Trophoblast cell (in vitro differentiated cells and primary cell): ENCODE results near the gene XPO6.

Experiments
- DNase-seq, 2 donors: peaks; one replicate each; pipeline ENCODE4 v3.0.0-alpha.2; 2016
- H2AFZ ChIP-seq: 2 replicates; pipeline ENCODE4 v1.6.1; 2013; ENCODE audit warnings: low read length, moderate library complexity, mild to moderate bottlenecking; ENCODE audit not compliant: insufficient read depth, poor library complexity
- H2AK5ac ChIP-seq: 2 replicates; pipeline ENCODE4 v1.6.1; 2013; ENCODE audit warnings: mild to moderate bottlenecking, low read length
- H2BK120ac ChIP-seq: 2 replicates; pipeline ENCODE4 v1.6.1; 2013; ENCODE audit warnings: low read length, mild to moderate bottlenecking, moderate library complexity; ENCODE audit not compliant: insufficient read depth, poor library complexity
- H2BK12ac ChIP-seq: 2 replicates; pipeline ENCODE4 v1.6.1; 2013; ENCODE audit warnings: mild to moderate bottlenecking, low read length, moderate library complexity
- H2BK5ac ChIP-seq: 2 replicates; pipeline ENCODE4 v1.6.1; 2013; ENCODE audit warnings: low read length, low read depth, moderate library complexity, mild to moderate bottlenecking; ENCODE audit not compliant: poor library complexity
- H3K14ac ChIP-seq: 2 replicates; pipeline ENCODE4 v1.6.1; 2013; ENCODE audit warnings: mild to moderate bottlenecking, low read length
- H3K18ac ChIP-seq: 2 replicates; pipeline ENCODE4 v1.6.1; 2013; ENCODE audit warnings: mild to moderate bottlenecking, low read length
- H3K23ac ChIP-seq: 2 replicates; pipeline ENCODE4 v1.6.1; 2013; ENCODE audit warnings: low read length
- H3K27ac ChIP-seq: 2 replicates; pipeline ENCODE4 v1.5.1; 2013; ENCODE audit warnings: low read depth, mild to moderate bottlenecking, inconsistent platforms, low read length, moderate library complexity
- H3K27me3 ChIP-seq: 2 replicates; pipeline ENCODE4 v1.6.1; 2013; ENCODE audit warnings: inconsistent platforms, mild to moderate bottlenecking, low read length, moderate library complexity; ENCODE audit not compliant: insufficient read depth
- H3K36me3 ChIP-seq, 2 experiments: 1 replicate in 1 of 2; 2 replicates in 1 of 2; pipeline ENCODE4 v1.6.1; 2013; ENCODE audit warnings: low read length in 2 of 2, mild to moderate bottlenecking in 2 of 2, moderate library complexity in 1 of 2; ENCODE audit not compliant: insufficient read depth in 2 of 2, control insufficient read depth in 1 of 2
- H3K4ac ChIP-seq: 2 replicates; pipeline ENCODE4 v1.6.1; 2013; ENCODE audit warnings: low read depth, mild to moderate bottlenecking, low read length, moderate library complexity
- H3K4me1 ChIP-seq, 2 experiments: 1 replicate in 1 of 2; 2 replicates in 1 of 2; pipeline ENCODE4 v1.6.1; 2013; ENCODE audit warnings: low read length in 2 of 2, mild to moderate bottlenecking in 2 of 2, moderate library complexity in 1 of 2; ENCODE audit not compliant: insufficient read depth in 2 of 2, control insufficient read depth in 1 of 2
- H3K4me2 ChIP-seq: 2 replicates; pipeline ENCODE4 v1.6.1; 2013; ENCODE audit warnings: inconsistent platforms, mild to moderate bottlenecking, low read length, moderate library complexity
- H3K4me3 ChIP-seq: 2 replicates; pipeline ENCODE4 v1.5.1; 2013; ENCODE audit warnings: mild to moderate bottlenecking, low read depth, low read length, inconsistent platforms
- H3K79me1 ChIP-seq: one replicate; pipeline ENCODE4 v1.6.1; 2013; ENCODE audit warnings: low read length
- H3K79me2 ChIP-seq: 2 replicates; pipeline ENCODE4 v1.6.1; 2013; ENCODE audit warnings: low read length, mild to moderate bottlenecking; ENCODE audit not compliant: control insufficient read depth, insufficient read depth, poor library complexity
- H3K9ac ChIP-seq: 2 replicates; pipeline ENCODE4 v1.6.1; 2013; ENCODE audit warnings: mild to moderate bottlenecking, low read length
- H3K9me3 ChIP-seq: 2 replicates; pipeline ENCODE4 v1.6.1; 2013; ENCODE audit warnings: low read depth, mild to moderate bottlenecking, control low read depth, inconsistent platforms, low read length; ENCODE audit not compliant: insufficient read depth
- H4K12ac ChIP-seq: 2 replicates; pipeline ENCODE4 v1.6.1; 2013; ENCODE audit warnings: low read depth, mild to moderate bottlenecking, low read length, moderate library complexity
- H4K8ac ChIP-seq: 2 replicates; pipeline ENCODE4 v1.6.1; 2013; ENCODE audit warnings: low read depth, mild to moderate bottlenecking, low read length, moderate library complexity
- H4K91ac ChIP-seq: one replicate; pipeline ENCODE4 v1.6.1; 2013; ENCODE audit warnings: low read depth, mild to moderate bottlenecking, low read length, moderate library complexity
- WGBS: extraction: QIAGEN DNeasy Blood & Tissue Kit; methylation state at CpG from one replicate; pipeline ENCODE4 v1.1.7; 2013; ENCODE audit warnings: missing lambda C conversion rate; ENCODE audit not compliant: insufficient read length, insufficient coverage; ENCODE audit errors: extremely low coverage; 5-methylcytosine and 5-hydroxymethylcytosine counted together

Gene XPO6

DNA sequence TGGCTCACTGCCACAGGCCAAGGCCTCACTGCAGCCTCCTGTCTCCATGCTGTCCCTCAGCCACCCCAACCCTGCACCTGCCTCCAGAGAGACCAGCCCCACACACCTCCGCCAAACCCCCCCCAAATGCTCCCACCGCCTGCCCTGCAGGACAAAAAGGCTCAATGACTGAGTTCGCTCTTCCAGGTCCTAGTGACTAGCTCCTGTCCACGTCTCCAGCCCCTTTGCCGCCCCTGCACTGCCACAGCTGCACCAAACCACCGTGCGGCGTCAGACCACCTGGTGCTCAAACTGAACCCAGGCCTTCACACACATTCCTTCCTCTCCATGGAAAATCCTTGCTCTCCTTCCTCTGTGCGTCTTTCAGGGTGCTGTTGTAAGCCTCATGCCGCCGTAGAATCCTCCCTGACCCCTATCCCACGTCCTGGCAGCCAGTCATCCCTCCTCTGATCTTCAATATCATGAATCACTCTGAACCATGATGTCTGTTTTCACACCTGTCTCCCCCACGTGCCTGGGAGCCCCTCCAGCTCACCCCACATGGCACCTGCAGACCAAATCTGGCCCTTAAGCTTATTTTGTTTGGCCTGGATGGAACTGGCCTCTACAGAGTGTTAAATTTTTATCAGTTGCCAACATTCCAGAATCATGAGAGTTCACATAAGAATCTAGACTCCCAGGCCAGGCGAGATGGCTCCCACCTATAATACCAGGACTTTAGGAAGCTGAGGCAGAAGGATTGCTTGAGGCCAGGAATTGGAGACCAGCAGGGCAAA lies 144.0 kb downstream of the XPO6 start:
- Histone ChIP-seq H3K79me2 (no peaks in the 10 kb centered on the region), H2BK120ac (no peak overlapping the region), H2BK12ac (no peak overlapping the region), H3K79me1 (no peaks in the 10 kb centered on the region), H2AK5ac (no peak overlapping the region), H4K91ac (no peak overlapping the region), H3K4me1 (peaks cover 0 to 2% of the 10 kb centered on the region in 2 experiments), H3K4me2 (no peak overlapping the region), H3K9me3 (peaks cover 5% of the 10 kb centered on the region), H3K14ac (no peak overlapping the region), H3K4me3 (no peak overlapping the region), H4K12ac (no peak overlapping the region), H3K23ac (no peak overlapping the region), H2AFZ (no peak overlapping the region), H3K36me3 (no peaks in the 10 kb centered on the region), H3K4ac (no peak overlapping the region), H3K18ac (no peak overlapping the region), H3K27ac (no peak overlapping the region), H2BK5ac (no peak overlapping the region), H3K9ac (no peak overlapping the region), H3K27me3 (peaks cover 18% of the 10 kb centered on the region), H4K8ac (no peak overlapping the region)
- peak; percentile 61 to 76 for DNase-seq
- WGBS: no CpG with 5 or more reads among the region's 14 CpGs

DNA sequence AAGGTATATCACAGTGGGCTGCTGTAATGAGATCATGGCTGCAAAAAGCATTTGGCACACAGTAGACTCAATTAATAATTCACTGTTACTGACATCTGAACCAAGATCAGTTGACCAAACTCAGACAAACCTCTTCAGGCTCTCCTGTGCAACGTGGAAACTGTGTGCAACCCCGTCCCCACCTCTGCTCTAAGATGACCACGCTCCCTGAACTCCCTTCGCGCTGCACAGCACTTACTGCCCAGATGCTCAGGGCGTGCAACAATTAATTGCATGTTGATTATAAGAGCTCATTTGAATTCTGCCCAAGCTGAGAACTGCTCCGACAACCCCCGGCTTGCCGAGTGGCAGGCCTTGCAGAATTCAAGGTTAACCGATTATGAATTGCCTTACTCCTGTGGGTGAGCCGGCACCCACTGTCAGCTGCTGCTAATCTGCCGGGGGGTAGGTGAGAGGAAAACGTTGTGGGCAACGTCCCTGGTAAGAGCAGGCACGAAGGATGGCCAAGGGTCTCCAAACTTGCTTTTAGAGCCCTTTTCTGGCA lies 147.0 kb downstream of the XPO6 start:
- no peak overlapping the region for H3K14ac ChIP-seq
- no peak overlapping the region for H4K12ac ChIP-seq
- H2AK5ac ChIP-seq: no peak overlapping the region
- H4K91ac ChIP-seq: no peak overlapping the region
- no peaks in the 10 kb centered on the region for H3K79me2 ChIP-seq
- no peak overlapping the region for H3K23ac ChIP-seq
- no peak overlapping the region for H2BK120ac ChIP-seq
- H2AFZ ChIP-seq: no peak overlapping the region
- H4K8ac ChIP-seq: no peak overlapping the region
- WGBS: no CpG with 5 or more reads among the region's 15 CpGs
- no peak overlapping the region for H3K4ac ChIP-seq
- no peak overlapping the region for H3K18ac ChIP-seq
- no peaks in the 10 kb centered on the region for H3K36me3 ChIP-seq
- H3K9ac ChIP-seq: no peak overlapping the region
- peaks cover 5% of the 10 kb centered on the region for H3K9me3 ChIP-seq
- H3K27ac ChIP-seq: no peak overlapping the region
- no peak overlapping the region for H3K4me2 ChIP-seq
- H3K79me1 ChIP-seq: no peaks in the 10 kb centered on the region
- H3K4me1 ChIP-seq: peaks cover 0 to 4% of the 10 kb centered on the region in 2 experiments
- H3K4me3 ChIP-seq: no peak overlapping the region
- no peak overlapping the region for H2BK12ac ChIP-seq
- no peak overlapping the region for H2BK5ac ChIP-seq
- DNase-seq: no peak
- H3K27me3 ChIP-seq: peaks cover 32% of the 10 kb centered on the region

- no peak overlapping the region for H3K4ac ChIP-seq
- no peak overlapping the region for H2AFZ ChIP-seq
- no peak overlapping the region for H2BK5ac ChIP-seq
- H3K4me1 ChIP-seq: peaks cover 0 to 4% of the 10 kb centered on the region in 2 experiments
- H3K9ac ChIP-seq: no peak overlapping the region
- no peak overlapping the region for H3K18ac ChIP-seq
- H4K8ac ChIP-seq: no peak overlapping the region
- H3K23ac ChIP-seq: no peak overlapping the region
- no peak overlapping the region for H2BK120ac ChIP-seq
- no peak overlapping the region for H2AK5ac ChIP-seq
- H3K4me3 ChIP-seq: no peak overlapping the region
- no peak overlapping the region for H3K14ac ChIP-seq
- H3K9me3 ChIP-seq: peaks cover 5% of the 10 kb centered on the region
- DNase-seq: no peak
- peaks cover 32% of the 10 kb centered on the region for H3K27me3 ChIP-seq
- no peak overlapping the region for H4K91ac ChIP-seq
- H3K79me2 ChIP-seq: no peaks in the 10 kb centered on the region
- no peaks in the 10 kb centered on the region for H3K79me1 ChIP-seq
- H3K4me2 ChIP-seq: no peak overlapping the region
- no peak overlapping the region for H2BK12ac ChIP-seq
- WGBS: no CpG with 5 or more reads among the region's 3 CpGs
- no peak overlapping the region for H4K12ac ChIP-seq
- no peaks in the 10 kb centered on the region for H3K36me3 ChIP-seq
- H3K27ac ChIP-seq: no peak overlapping the region
Measured at GRCh38 chr16:28064150-28064549, 147.6 kb downstream of the XPO6 start.

- Histone ChIP-seq H4K8ac (no peak within 1 kb of the TSS), H2BK120ac (no peak within 1 kb of the TSS), H4K12ac (no peak within 1 kb of the TSS), H2AK5ac (no peak within 1 kb of the TSS), H3K4ac (no peak within 1 kb of the TSS), H3K27ac (no peak within 1 kb of the TSS), H4K91ac (no peak within 1 kb of the TSS), H3K79me1 (no peaks in the 10 kb centered on the region), H3K27me3 (peaks cover 32% of the 10 kb centered on the region), H3K4me1 (peaks cover 0 to 2% of the 10 kb centered on the region in 2 experiments), H2BK5ac (no peak within 1 kb of the TSS), H2BK12ac (no peak within 1 kb of the TSS), H3K36me3 (no peaks in the 10 kb centered on the region), H3K14ac (no peak within 1 kb of the TSS), H3K79me2 (no peaks in the 10 kb centered on the region), H2AFZ (no peak within 1 kb of the TSS), H3K9ac (no peak within 1 kb of the TSS), H3K9me3 (peaks cover 5% of the 10 kb centered on the region), H3K23ac (no peak within 1 kb of the TSS), H3K4me2 (peak within 1 kb of the TSS; percentile 90), H3K4me3 (peak within 1 kb of the TSS; percentile 60), H3K18ac (no peak within 1 kb of the TSS)
- WGBS: no CpG with 5 or more reads among the region's 54 CpGs
- DNase-seq: no peak
Measured at GRCh38 chr16:28063591-28064061, 148.1 kb downstream of the XPO6 start, which contains the start of gene GSG1L. GSG1L (minus strand) TSS chr16:28063714; CDS start chr16:28063424, 290 bp downstream.
